ENCODE measurements around the gene ZWILCH.
"Not testable (repeated sequence)": the region's sequence is repeated elsewhere in the genome, so short reads cannot be mapped to it uniquely, and the experiment has no call there.

ZWILCH gene

GRCh38 chr15:66502491-66502890, 2.6 kb upstream of the ZWILCH start:
- H3K27me3 ChIP-seq, result no peaks in the 10 kb centered on the region
- TF ChIP-seq CTCF (IDR thresholded peaks at IDR 0.05), result no peak
- DNase-seq, result no peak
- H3K27ac ChIP-seq, result no peak overlapping the region
- intact Hi-C loops (cut with DNase I; ENCODE audit: low total_unique reads), result no loop called here
- H3K36me3 ChIP-seq, result peaks cover 49 to 51% (median 50%) of the 10 kb centered on the region in 3 donors
- peaks cover 0 to 33% (median 19%) of the 10 kb centered on the region in 4 donors for H3K4me1 ChIP-seq
- H3K9me3 ChIP-seq, result no peaks in the 10 kb centered on the region
- no peak overlapping the region for H3K4me3 ChIP-seq

- H3K27me3 ChIP-seq; H3K9me3 ChIP-seq; intact Hi-C loops (cut with DNase I; ENCODE audit: low total_unique reads); DNase-seq: not testable (repeated sequence)
- Histone ChIP-seq H3K4me3 (peak overlapping the region; percentile 77 to 78), H3K4me1 (peaks cover 0 to 29% (median 19%) of the 10 kb centered on the region in 4 donors), H3K36me3 (peaks cover 48 to 49% (median 49%) of the 10 kb centered on the region in 3 donors), H3K27ac (peak overlapping the region; percentile 88 to 90)
These were observed 2.0 kb upstream of the ZWILCH start for GRCh38 chr15:66503041-66503648.

GRCh38 chr15:66503780-66504562, 1.2 kb upstream of the ZWILCH start:
- no peak for TF ChIP-seq CTCF (IDR thresholded peaks at IDR 0.05)
- peak overlapping the region; percentile 88 to 90 for H3K27ac ChIP-seq
- peaks cover 0 to 27% (median 19%) of the 10 kb centered on the region in 4 donors for H3K4me1 ChIP-seq
- H3K9me3 ChIP-seq, result no peaks in the 10 kb centered on the region
- peak overlapping the region; percentile 77 to 78 for H3K4me3 ChIP-seq
- intact Hi-C loops (cut with DNase I; ENCODE audit: low total_unique reads), result no loop called here
- H3K36me3 ChIP-seq, result peaks cover 40 to 43% (median 41%) of the 10 kb centered on the region in 3 donors
- DNase-seq, result no peak
- no peaks in the 10 kb centered on the region for H3K27me3 ChIP-seq

- TF ChIP-seq CTCF (IDR thresholded peaks at IDR 0.05), result no peak
- Histone ChIP-seq H3K27ac (peak overlapping the region; percentile 88 to 90), H3K36me3 (peaks cover 26 to 28% (median 26%) of the 10 kb centered on the region in 3 donors), H3K4me1 (peaks cover 0 to 27% (median 19%) of the 10 kb centered on the region in 4 donors), H3K4me3 (peak overlapping the region; percentile 77 to 78), H3K9me3 (no peaks in the 10 kb centered on the region), H3K27me3 (no peaks in the 10 kb centered on the region)
- intact Hi-C loops (cut with DNase I; ENCODE audit: low total_unique reads), result loop anchor here (5.0 kb wide), 1 partner anchor 347 kb away; no protein-coding TSS in a partner anchor
- DNase-seq, result no peak
These were observed 295 bp downstream of the ZWILCH start for GRCh38 chr15:66505430-66505811.

GRCh38 chr15:66505818-66506217, 692 bp downstream of the ZWILCH start:
- no peak for DNase-seq
- Histone ChIP-seq H3K4me3 (peak overlapping the region; percentile 77 to 78), H3K4me1 (peaks cover 0 to 27% (median 19%) of the 10 kb centered on the region in 4 donors), H3K36me3 (peaks cover 22 to 24% (median 22%) of the 10 kb centered on the region in 3 donors), H3K27ac (peak overlapping the region; percentile 88 to 90), H3K9me3 (no peaks in the 10 kb centered on the region), H3K27me3 (no peaks in the 10 kb centered on the region)
- no peak for TF ChIP-seq CTCF (IDR thresholded peaks at IDR 0.05)
- intact Hi-C loops (cut with DNase I; ENCODE audit: low total_unique reads), result loop anchor here (5.0 kb wide), 1 partner anchor 346 kb away; no protein-coding TSS in a partner anchor

All from tibial artery (tissue), 4 donors.